HFFc6 (cell line): ENCODE measurements around the gene RASA3. TPM values are rescaled to one million over a fixed set of nuclear protein-coding genes. Genes with fewer than 3 reads are reported as not detected.
"Not testable (repeated sequence)": the region's sequence is repeated elsewhere in the genome, so short reads cannot be mapped to it uniquely, and the experiment has no call there.

Source experiments
- DNase-seq: peaks from one replicate; pipeline ENCODE4 v3.0.0-alpha.2; 2018
- H3K27ac Mint-ChIP-seq: 2 replicates; pipeline ENCODE4 v1.8.0; 2020; ENCODE audit warnings: mild to moderate bottlenecking, mixed read lengths
- H3K27me3 Mint-ChIP-seq: 2 replicates; pipeline ENCODE4 v1.8.0; 2021; ENCODE audit warnings: mild to moderate bottlenecking, moderate library complexity, mixed read lengths; ENCODE audit not compliant: insufficient read depth
- H3K36me3 Mint-ChIP-seq: 2 replicates; pipeline ENCODE4 v1.8.0; 2021; ENCODE audit warnings: low read depth, mixed read lengths
- H3K4me1 Mint-ChIP-seq: 2 replicates; pipeline ENCODE4 v1.8.0; 2020; ENCODE audit warnings: low read depth, mixed read lengths
- H3K4me3 Mint-ChIP-seq: 2 replicates; pipeline ENCODE4 v1.8.0; 2020; ENCODE audit warnings: mild to moderate bottlenecking, moderate library complexity, mixed read lengths
- H3K9me3 Mint-ChIP-seq: 2 replicates; pipeline ENCODE4 v1.8.0; 2020; ENCODE audit warnings: mild to moderate bottlenecking, mixed read lengths
- total RNA-seq, 6 experiments: library from RNA; stranded (reverse); fragmentation: NEBNext Ultra II Directional; extraction: Animal tissue kit (Norgen Biotek cat#: 25700); gene quantifications; 2 replicates in 1 of 6; 3 replicates in 5 of 6; pipeline ENCODE4 v1.2.3, GENCODE V29; 2021
- TF ChIP-seq, protein P1 (sequence below): fragments of 200-600 bp; sonication (generic); IDR thresholded peaks from 2 replicates; pipeline ENCODE4 v1.5.0; 2021; ENCODE audit warnings: antibody characterized with exemption, mild to moderate bottlenecking

RASA3 gene
- total RNA-seq, 6 experiments from 2014 or later: 31.6 to 37.6 (median 33.1) TPM

DNA sequence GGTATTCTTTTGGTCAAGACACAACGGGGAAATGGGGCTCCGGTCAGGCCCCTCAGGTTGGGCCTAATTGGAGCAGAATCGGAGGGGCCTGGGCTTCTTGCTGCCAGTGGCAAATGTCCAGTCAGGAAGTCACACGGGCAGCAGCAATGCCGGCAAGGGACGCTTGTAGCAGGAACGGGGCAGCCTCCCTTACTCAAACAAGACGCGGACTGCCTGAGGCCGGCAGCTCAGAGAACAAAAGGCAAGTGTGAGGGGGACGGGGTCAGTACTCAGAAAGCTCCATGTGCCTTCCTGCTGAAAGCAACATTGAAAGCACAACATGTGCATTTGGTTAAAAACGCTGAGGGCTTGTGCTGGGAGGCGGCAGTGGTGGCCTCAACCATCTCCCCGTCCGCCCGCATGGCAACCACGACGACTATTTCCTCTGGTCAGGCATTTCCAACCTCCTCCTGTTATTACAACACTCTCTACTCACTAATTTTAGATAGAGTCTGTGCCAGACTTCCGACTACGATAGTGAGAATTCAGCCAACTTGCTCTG, 20.5 kb upstream of the RASA3 start:
- peaks cover 14% of the 10 kb centered on the region for H3K4me1 Mint-ChIP-seq
- DNase-seq: no peak
- H3K4me3 Mint-ChIP-seq: no peak overlapping the region
- peaks cover 4% of the 10 kb centered on the region for H3K9me3 Mint-ChIP-seq
- H3K27me3 Mint-ChIP-seq: peaks cover 12% of the 10 kb centered on the region; the same call in 1 of the 2 replicates
- H3K27ac Mint-ChIP-seq: no peak overlapping the region
- TF ChIP-seq, protein P1, sequence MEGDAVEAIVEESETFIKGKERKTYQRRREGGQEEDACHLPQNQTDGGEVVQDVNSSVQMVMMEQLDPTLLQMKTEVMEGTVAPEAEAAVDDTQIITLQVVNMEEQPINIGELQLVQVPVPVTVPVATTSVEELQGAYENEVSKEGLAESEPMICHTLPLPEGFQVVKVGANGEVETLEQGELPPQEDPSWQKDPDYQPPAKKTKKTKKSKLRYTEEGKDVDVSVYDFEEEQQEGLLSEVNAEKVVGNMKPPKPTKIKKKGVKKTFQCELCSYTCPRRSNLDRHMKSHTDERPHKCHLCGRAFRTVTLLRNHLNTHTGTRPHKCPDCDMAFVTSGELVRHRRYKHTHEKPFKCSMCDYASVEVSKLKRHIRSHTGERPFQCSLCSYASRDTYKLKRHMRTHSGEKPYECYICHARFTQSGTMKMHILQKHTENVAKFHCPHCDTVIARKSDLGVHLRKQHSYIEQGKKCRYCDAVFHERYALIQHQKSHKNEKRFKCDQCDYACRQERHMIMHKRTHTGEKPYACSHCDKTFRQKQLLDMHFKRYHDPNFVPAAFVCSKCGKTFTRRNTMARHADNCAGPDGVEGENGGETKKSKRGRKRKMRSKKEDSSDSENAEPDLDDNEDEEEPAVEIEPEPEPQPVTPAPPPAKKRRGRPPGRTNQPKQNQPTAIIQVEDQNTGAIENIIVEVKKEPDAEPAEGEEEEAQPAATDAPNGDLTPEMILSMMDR: no peak
- no peaks in the 10 kb centered on the region for H3K36me3 Mint-ChIP-seq

DNA sequence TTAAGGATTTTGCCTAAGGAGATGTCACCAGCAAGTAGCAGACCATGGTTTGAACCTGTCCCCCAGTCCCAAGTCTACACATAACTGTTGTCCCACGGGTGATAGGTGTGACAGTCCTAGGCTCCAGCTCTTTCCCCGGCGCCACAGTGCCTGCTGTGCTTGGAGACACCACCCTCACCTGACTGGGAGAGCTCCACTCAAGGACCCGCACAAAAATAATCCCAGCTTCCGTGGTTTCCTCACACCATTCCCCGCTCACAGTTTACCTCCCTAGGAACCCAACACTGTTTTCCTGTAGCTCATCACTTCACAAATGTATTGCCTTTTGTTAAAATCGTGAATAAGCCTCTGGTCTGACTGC, 19.8 kb upstream of the RASA3 start:
- H3K27ac Mint-ChIP-seq: no peak overlapping the region
- no peak for DNase-seq
- peaks cover 12% of the 10 kb centered on the region; the same call in 1 of the 2 replicates for H3K27me3 Mint-ChIP-seq
- H3K4me1 Mint-ChIP-seq: peaks cover 14% of the 10 kb centered on the region
- H3K9me3 Mint-ChIP-seq: peaks cover 4% of the 10 kb centered on the region
- H3K36me3 Mint-ChIP-seq: no peaks in the 10 kb centered on the region
- H3K4me3 Mint-ChIP-seq: no peak overlapping the region
- TF ChIP-seq, protein P1: no peak

DNA sequence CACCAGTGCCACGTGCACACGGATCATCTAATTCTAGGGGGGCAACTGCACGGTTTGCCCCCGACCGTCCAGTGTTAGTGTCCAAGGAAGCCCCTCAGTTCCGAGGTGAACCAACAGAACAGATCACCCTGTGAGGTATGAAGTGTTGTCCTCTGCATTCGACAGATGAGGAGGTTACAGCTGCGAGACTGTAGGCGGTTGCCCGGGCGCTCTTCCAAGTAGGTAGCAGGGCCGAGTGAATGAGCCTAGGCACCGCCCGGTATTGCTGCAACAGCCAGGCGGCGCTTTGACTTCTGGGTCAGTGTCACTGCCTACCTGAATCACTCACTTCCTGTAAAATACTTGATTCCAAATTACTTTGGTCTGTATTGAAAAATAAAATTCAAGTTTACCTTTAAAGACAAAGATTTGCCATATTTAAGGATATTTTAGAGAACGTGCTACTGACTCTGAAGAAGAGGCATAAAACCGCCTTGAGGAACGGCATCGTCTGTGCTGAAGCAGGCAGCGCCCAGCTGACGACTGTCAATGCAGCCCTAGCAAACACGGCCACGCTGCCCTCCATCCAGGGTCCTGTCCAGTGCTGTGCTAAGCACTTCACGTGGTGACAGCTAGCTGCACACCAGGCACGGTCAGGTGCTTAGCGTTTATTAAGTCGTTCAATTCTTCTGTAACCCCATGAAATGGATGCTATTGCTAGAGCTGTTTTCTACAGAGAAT, 19.3 kb upstream of the RASA3 start:
- peaks cover 12% of the 10 kb centered on the region for H3K4me1 Mint-ChIP-seq

DNA sequence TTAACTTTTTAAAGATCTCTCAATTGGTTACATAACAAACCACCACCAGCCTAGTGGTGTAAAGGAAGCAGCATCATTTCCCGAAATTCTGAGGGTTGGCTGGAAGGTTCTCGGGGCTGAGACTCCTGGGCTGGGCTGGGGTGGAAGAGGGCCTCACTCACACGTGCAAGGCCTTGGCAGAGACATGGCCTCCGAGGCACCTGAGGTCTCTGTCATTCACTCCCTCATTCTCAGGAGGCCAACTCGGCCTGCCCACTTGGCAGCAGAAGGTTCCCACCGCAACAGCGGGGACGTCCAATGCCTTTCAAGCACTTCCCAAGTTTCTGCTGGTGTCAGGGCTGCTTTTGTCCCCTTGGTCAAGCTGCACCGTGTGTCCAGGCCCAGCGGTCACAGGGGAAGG, 18.6 kb upstream of the RASA3 start:
- no peak for DNase-seq
- Mint-ChIP-seq H3K4me3 (no peak overlapping the region), H3K4me1 (peaks cover 7% of the 10 kb centered on the region; the same call in 1 of the 2 replicates), H3K27me3 (peaks cover 16% of the 10 kb centered on the region), H3K9me3 (peaks cover 4% of the 10 kb centered on the region), H3K36me3 (no peaks in the 10 kb centered on the region), H3K27ac (no peak overlapping the region)
- TF ChIP-seq, protein P1: no peak

More for the DNA sequence above, 19.3 kb upstream of the RASA3 start:
- peaks cover 4% of the 10 kb centered on the region for H3K9me3 Mint-ChIP-seq
- H3K4me3 Mint-ChIP-seq: no peak overlapping the region
- DNase-seq: no peak
- H3K36me3 Mint-ChIP-seq: no peaks in the 10 kb centered on the region
- TF ChIP-seq, protein P1: no peak
- H3K27me3 Mint-ChIP-seq: peaks cover 14% of the 10 kb centered on the region
- H3K27ac Mint-ChIP-seq: no peak overlapping the region

DNA sequence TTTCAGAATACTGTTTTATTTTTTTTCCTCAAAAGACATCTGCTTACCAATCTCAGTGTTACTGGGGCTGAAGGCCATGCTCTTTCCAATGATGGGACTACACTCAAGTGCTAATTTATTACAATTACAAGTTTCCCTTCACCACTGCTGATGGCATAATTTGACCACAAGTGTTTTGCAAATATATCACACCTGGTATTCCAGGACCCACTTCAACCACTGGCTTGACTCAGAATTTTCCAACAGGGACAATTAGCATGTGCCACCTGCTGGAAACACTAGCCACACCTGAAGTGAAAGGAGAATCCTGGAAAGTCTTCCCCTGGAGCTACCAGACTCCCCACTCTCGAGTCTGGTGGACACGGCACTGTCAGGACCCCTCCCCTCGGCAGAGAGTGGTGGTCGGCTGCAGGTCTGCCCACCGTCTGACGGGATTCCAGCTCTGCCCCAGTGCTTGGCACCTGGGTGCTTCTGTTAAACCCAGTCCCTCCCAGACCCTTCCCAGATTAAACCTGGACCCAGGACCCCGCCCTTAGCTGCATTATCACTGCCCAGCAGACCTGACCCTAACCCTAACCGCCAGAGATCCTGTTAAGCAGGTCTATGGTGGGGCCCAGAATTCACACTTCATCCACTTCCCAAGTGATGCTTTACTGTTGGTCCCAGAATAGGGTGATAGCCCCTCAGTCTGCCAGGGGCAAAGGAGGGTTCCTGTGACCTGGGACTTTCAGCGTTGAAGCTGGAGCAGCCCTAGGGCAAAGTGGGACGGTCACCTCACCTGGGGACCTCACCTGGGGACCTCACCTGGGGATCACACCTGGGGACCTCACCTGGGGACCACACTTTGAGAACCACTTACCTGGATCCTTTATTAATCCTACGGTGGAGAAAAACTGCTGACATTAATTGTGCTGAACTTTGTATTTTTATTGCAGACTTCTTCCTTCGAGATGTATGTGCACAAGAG, 17.6 kb upstream of the RASA3 start:
- no peaks in the 10 kb centered on the region for H3K36me3 Mint-ChIP-seq

DNA sequence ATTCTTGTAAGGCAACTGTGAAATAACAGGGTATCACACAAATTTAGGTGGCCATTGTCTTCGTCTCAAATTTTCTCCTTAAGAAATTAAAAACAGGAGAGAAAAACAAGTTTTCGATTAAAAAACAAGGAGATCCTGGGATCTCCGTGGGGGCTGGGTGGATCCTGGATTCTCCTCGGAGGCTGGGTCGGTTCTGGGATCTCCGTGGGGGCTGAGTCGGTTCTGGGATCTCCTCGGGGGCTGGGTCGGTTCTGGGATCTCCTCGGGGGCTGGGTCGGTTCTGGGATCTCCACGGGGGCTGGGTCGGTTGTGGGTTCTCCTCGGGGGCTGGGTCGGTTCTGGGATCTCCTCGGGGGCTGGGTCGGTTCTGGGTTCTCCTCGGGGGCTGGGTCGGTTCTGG, 16.5 kb upstream of the RASA3 start:
- not testable (repeated sequence) for H3K4me3 Mint-ChIP-seq, DNase-seq
- peaks cover 19% of the 10 kb centered on the region for H3K27me3 Mint-ChIP-seq

More for the DNA sequence above, 17.6 kb upstream of the RASA3 start:
- Mint-ChIP-seq H3K4me3 (no peak overlapping the region), H3K4me1 (peaks cover 7% of the 10 kb centered on the region; the same call in 1 of the 2 replicates), H3K9me3 (peaks cover 4% of the 10 kb centered on the region), H3K27me3 (peaks cover 19% of the 10 kb centered on the region), H3K27ac (no peak overlapping the region)
- TF ChIP-seq, protein P1: no peak
- no peak for DNase-seq

More for the DNA sequence above, 16.5 kb upstream of the RASA3 start:
- not testable (repeated sequence) for H3K27ac Mint-ChIP-seq, H3K36me3 Mint-ChIP-seq, H3K9me3 Mint-ChIP-seq, H3K4me1 Mint-ChIP-seq
